Right kidney (tissue), 9 donors: ENCODE data around the gene TAC3.
"Not testable (repeated sequence)": the region's sequence is repeated elsewhere in the genome, so short reads cannot be mapped to it uniquely, and the experiment has no call there.

Experiments
- DNase-seq: peaks from one replicate; pipeline ENCODE4 v3.0.0-alpha.2; 2016
- long read RNA-seq, 8 donors: transcript quantifications; one replicate each; lab custom pipeline, GENCODE V29; 2026

The TAC3 gene
- long read RNA-seq, donor 1, partial matches to known transcripts, result 0 of 3 reads
- long read RNA-seq, donor 1, other reads (novel, unspliced or antisense), result 0 of 3 reads
- long read RNA-seq, donor 2, result 0 reads
- long read RNA-seq, donor 3, result 0 reads
- long read RNA-seq, donor 4, result 0 reads
- long read RNA-seq, donor 5, result 0 reads
- long read RNA-seq, donor 6, result 0 reads
- long read RNA-seq, donor 7, result 0 reads
- long read RNA-seq, donor 8, result 0 reads

DNA sequence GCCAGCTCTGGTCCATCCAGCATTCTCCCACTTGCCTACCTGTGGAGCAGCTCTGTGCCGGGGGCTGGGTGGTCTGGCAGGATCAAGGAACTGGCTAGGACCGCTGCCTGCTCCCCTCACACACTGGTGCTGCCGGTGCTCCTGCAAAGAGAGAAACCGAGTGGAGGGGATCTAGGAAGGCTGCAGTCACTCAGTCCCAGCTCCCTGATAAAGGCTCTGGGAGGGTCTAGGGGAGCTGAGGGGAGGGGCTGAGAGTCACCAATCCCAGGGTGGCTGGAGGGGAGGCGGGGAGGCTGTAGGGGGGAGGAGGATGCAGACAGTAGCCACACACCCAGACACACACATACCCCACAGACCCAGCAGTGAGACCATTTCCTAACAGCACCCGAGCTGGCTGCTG, at the start of gene TAC3:
Gene TAC3, minus strand, starts transcription at position 182 of the 400 bp plus-strand sequence. CDS start 732 bp downstream, outside the sequence.
- no peak for DNase-seq

DNA sequence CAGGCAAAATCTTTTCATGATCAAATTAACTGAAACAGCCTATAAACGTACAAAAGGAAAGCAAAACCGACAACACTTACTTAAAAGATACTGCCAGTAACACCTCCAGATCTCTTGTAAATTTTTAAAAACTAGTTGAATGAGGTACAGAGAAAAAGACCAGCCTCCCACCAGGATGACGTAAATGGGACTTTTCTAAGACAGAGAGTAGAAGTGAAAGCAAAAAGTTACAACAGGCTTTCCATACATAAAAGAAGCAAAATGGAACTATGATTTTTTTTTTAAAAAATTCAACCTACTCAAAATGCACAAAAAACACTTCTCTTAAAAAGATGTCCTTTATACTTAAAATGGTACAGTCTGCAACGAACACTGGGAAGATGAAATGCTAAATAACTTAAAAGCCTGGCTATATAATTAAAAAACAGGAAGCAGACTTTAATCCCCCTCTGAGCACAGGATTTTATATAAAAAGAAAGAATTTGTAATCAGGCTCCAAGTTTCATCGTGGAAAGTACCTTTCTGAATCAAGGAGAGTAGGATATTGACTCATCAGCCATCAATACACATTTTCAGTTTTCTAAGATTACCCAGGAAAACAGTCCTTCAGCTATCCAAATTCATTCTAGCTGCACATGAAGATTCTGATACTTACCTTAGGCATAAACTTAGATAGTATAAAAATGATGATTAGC, 47.8 kb upstream of the TAC3 start:
- no peak for DNase-seq

DNA sequence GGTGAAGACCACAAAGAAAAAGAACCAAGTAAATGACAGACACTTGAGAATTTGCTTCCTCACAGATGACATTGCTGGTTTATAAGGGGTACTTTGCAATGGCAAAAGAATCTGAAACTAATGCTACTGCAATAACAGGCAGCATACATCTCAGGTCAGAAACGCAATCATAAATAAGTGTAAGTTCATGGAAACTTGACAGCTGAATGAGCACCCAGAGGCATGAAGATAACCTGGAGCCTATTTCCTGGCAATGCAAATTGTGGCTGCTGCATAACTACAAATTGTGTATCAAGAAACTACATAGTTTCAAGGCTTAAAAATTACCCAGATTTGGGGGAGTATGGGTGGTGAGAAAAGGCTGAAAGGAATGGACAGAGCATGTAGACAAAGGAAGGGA, 42.1 kb upstream of the TAC3 start:
- no peak for DNase-seq

DNA sequence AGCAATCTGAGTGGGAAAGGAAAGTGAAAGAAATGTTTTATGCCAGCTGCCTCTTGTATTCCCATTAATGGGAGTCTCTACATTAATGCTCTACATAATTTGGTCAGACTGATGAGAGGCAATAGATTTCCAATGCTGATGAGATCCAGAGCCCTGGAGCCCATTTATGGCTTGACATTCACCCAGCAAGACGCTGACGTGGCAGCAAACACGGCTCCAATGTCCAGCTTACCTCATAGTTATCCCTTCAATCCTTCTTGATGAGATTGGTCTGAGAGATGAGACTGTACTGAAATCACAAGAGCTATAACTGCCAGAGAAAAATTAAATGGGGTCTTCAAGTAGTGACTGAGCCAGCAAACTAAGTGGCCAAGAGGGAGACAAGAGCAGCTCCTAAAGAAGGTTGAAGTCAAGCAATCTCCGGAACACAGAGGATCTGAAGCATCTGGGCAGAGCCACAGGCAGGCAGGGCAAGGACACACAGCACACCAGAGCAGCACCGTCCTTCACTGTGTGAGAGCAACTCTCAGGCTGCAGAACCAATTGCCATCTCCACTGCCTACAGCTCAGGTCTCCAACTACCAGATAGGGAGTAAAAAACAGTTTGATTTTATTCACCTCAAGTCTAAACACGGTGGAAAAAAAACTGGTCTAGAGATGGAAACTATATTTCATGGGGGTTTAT, 40.9 kb upstream of the TAC3 start:
- no peak for DNase-seq

DNA sequence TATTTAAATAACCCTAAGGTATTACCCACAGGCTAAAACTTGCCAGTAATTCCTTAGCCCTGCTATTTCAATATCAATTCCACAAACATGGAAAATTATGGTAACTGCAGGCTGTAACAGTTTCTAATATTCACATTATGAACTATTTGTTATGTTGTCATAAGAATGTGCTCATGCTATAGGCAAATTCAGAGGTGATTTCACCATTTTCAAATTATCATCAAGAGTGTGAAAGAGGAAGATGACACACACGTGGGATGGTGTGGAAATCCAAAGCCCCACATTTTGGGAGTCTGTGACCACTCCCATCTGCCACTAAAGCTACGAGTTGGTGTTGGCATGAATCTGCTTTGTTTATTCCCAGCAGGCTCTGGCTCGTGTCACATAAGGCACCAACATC, 39.5 kb upstream of the TAC3 start:
- no peak for DNase-seq

DNA sequence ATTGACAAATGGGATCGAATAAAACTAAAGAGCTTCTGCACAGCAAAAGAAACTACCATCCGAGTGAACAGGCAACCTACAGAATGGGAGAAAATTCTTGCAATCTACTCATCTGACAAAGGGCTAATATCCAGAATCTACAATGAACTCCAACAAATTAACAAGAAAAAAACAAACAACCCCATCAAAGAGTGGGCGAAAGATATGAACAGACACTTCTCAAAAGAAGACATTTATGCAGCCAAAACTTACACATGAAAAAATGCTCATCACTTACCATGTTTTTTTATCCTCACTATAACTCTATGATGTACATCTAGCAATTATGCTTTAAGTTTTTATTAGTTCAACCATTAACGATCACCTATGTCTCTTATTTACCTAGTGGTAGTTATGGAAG, 37.6 kb upstream of the TAC3 start:
- not testable (repeated sequence) for DNase-seq

DNA sequence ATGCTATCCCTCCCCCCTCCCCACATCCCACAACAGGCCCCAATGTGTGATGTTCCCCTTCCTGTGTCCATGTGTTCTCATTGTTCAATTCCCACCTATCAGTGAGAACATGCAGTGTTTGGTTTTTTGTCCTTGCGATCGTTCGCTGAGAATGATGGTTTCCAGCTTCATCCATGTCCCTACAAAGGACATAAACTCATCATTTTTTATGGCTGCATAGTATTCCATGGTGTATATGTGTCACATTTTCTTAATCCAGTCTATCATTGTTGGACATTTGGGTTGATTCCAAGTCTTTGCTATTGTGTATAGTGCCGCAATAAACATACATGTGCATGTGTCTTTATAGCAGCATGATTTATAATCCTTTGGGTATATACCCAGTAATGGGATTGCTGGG, 36.8 kb upstream of the TAC3 start:
- not testable (repeated sequence) for DNase-seq

DNA sequence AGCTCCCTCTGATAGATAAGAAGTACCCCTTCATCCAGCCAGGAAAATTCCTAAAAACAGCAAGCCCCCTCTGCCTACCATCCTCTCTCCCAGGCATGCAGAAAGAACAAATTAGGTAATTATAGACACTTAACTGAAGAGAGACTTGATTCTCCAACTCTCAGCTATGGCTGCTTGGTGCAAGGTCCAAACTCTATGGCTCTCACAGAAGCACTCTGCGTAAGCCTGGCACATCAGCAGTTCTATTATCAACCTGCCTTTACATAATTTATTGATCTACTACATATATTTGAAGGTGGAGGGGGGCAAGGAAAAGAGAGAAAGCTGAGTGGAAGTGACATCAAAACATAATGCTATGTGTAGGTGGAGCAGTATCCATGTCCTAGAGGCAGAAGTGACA, 34.7 kb upstream of the TAC3 start:
- no peak for DNase-seq

DNA sequence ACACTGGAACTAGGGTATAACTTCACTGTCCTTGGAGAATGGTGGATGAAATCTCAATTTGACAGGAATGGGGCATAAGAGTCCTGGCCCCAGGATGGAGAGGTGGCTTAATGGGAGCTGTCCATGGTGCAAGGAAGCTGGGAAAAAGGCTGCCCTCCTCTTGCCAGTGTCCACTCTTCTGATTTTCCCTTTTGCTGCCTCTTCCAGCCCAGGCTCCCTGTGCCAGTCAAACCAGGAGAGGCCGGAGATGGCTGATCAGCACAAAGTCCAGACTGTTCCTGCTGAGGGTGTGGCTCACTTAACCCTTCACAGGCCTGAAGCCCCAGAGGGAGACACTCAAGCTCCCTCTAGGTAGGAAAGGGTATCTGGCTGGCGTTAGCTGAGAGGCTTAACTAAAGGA, 33.6 kb upstream of the TAC3 start, which contains the start of gene MYO1A:
Gene MYO1A, minus strand, starts transcription at position 240 of the 400 bp plus-strand sequence. CDS start 1,806 bp downstream, outside the sequence.
- no peak for DNase-seq

DNA sequence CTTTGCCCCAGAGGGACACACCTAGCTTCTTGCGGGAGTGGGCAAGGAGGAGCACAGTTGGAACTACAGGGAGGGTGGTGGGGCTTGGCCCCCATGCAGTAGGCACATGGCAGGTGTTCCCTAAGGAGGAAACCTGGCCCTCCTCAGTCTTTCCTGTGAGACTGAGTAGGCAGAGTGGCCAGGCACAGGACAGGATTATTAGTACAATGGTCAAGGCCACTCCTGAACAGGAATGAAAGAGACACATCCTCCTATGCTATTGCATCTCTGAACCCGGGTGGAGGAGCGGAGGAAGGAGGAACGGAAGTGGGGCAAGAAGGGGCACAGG, 32.8 kb upstream of the TAC3 start:
- no peak for DNase-seq

DNA sequence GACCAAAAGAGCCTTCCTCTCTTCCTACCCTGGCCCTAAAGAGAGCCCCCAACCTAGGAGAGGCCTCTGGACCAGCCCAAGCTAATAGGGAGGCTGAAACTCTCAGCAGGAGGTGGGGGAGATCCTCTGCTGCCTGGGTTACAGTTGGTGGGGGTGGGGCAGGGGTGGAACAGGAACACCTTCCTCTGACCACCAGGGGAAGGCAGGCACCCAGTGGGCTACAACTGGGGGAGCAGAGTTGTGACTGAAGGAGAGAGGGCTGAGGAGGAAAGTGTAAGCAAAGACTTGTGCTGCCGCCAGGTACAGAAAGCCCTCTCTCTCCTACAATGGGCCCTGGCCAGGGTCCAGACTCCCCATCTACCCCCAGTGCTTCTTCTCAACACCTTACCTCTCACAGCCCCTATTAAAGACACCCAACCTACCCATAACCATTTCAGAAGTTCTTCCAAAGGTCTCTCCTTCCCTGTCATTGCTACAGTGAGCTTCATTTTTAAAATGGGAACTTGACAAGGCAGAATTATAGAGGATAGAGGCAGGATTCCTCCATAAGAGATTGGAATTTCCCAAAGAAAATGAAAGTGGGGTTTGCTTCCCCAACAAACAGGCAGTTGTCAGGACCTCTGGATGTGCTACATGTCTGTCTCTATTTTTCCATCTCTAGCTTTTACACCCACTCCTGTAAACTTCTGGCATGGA, 32.2 kb upstream of the TAC3 start:
- no peak for DNase-seq

DNA sequence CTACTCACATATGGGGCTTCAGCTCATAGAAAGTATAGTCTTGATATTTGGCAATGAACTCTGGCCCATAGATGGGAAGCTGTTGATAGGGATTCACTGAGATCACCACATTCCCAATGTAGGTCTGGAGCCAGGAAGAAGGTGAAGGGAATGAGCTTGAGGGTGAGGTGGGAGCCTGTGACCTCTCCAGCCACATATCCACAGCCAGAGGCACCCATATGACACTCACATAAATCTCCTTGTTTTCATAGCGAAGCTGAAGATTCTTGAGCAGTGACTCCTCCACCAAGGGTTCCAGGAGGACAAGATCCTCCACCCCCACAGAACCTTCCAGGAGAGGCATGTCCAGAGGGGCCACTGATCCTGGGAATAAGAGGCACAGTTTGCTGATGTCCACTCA, 31.7 kb upstream of the TAC3 start:
- no peak for DNase-seq

DNA sequence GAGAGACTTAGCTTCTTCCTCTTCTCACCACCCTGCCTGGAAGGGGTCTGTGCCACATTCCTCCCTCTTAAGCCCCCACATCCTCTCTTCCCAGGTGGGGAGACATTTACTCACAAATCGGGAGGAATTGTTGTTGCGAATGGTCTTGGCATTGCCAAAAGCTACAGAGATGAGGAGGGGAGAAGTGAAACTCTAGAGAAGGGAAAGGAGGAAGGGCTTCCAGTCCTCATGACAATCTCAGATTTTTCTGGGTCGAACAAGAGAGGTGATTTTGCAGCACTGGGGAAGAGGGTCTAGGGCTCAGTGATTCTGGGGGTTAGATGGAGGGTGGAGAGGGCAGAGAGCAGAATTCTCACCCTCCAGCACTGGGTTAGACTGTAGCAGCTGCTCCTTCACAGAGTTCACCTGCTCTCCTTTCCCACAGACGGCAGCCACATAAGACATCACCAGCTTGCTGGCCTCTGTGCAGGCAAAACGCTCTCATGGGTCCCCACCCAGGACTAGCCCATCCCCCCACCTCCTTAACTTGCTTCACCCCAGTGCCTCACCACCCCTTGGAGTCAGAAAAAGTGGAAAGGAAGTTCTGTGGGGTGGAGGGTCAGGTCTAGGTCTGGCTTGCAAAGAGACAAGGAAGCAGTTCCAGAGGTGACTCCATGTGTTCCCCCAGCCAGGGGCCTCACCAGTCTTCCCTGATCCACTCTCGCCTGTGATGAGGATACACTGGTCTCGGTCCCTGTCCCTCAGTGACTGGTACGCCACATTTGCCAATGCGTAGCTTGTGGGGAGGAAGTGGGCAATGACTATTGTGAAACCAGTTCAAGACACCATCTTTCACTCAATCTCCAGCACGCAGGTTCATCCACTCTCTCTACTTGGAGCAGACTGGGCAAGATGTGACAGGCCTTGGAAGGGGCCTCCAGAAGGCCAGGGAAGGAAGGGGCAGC, 30.9 kb upstream of the TAC3 start:
- no peak for DNase-seq

DNA sequence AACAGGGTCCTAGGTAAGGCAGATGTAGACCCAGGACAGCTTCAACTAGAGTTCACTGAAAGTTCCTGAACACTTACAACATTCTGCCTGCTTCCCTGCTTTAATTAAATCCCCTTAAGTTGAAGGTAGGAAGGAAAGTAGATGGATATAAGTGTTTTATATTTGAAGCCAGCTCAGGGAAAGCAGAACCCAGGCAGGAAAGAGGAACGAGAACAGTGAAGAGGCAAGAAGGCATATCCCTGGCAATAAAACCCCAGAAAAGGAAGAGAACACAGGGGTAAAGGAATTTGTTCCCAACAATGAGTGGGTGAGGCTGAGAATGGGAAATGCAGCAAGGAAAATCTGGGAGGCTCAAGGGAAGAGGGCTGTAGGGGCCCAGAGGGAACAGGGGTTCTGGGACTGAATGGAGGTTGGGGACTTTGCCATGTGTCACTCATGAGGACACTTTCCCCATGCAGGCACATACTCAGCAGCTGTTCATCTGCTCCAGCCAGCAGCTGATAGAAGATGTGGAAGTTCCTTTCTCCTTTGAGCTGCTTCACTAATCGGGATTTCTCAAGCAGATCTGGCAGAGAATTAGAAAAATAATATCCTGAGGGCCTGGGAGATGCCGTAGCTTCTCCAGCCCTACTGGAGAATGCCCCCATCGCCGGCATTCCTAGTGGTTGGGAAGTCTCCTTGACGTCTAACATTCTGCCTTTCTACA, 29.9 kb upstream of the TAC3 start:
- no peak for DNase-seq

DNA sequence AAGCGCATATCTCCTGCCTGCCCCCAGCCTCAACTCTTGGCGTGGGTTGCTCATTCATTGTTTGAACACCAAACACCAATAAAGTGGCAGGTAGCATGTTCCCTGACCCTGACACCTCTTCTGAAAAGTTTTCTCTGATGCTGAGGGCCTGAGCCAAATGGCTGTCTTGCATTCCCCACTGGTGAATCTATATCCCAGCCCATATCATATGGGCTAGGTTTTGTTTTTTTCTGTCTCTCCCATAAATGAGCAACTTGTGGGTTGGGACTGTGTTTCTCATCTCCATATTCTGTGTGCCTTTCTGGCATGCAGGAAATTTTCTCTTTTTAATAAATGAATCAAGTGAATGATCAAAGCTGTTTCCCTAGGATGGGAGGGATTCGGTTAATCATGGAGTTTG, 28.6 kb upstream of the TAC3 start:
- no peak for DNase-seq

DNA sequence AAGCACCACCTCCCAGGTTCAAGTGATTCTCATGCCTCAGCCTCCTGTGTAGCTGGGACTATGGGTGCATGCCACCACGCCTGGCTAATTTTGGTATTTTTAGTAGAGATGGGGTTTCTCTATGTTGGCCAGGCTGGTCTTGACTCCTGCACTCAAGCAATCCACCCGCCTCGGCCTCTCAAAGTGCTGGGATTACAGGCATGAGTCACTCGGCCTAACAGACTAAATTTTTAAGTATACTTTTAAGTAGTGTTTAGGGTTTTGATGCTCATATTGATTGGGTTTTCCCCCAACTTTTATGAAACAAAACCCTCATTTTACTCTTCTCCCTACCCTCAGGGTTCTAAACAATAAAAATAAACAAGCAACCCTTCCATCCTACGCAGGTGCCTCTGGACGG, 28.1 kb upstream of the TAC3 start:
- DNase-seq, result no peak

DNA sequence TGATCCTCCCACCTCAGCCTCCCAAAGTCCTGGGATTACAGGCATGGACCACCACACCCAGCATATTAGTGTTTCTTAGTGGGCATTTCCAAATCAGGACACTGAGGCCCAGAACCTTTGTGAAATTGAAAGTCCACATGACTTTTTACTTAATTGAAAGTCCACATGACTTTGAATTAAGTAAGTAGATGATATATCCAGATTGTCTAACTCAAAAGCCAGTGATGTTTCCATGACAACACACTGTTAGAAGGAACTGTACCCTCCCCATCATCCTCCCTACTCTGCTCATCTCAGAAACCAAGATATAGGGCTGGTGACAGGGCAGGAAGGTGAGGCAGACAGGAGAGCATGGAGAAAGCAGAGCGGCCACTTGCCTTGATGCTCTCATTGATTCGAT, 26.4 kb upstream of the TAC3 start:
- no peak for DNase-seq

DNA sequence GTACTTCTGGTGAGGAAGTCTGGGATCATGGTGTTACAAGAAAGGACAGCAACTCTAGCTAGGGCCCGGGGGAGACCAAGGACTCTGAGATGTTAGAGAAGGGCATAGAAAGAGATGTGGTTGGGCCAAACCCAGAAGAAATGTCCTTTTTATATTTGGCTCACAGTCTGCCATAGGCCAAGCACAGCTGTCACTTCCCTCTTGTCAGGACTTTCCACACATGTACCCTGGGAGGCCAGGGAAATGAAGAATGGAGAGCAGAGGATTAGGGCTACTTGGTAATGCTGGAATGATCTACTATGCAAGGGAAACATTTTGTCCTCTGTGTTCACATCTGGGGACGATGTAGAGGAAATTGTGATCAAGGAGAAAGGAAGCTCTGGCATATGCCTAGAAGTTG, 24.4 kb upstream of the TAC3 start:
- no peak for DNase-seq

DNA sequence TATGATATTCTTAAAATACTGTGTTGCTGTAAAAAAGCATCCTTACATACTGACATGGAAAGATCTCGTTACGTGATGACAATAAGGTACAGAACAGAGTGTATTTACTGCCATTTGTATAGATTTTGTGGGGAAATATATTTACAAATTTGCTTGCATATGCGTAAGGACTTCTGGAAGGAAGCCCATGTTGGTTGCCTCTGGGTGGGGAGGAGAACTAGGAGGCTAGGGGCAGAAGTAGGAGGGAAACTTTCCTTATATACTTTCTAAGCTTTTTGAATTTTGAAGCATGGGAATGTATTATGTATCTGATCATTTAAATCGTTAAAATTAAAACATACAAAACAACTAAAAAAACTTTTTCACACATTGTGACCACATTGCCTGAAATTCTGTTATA, 23.9 kb upstream of the TAC3 start:
- DNase-seq, result no peak

DNA sequence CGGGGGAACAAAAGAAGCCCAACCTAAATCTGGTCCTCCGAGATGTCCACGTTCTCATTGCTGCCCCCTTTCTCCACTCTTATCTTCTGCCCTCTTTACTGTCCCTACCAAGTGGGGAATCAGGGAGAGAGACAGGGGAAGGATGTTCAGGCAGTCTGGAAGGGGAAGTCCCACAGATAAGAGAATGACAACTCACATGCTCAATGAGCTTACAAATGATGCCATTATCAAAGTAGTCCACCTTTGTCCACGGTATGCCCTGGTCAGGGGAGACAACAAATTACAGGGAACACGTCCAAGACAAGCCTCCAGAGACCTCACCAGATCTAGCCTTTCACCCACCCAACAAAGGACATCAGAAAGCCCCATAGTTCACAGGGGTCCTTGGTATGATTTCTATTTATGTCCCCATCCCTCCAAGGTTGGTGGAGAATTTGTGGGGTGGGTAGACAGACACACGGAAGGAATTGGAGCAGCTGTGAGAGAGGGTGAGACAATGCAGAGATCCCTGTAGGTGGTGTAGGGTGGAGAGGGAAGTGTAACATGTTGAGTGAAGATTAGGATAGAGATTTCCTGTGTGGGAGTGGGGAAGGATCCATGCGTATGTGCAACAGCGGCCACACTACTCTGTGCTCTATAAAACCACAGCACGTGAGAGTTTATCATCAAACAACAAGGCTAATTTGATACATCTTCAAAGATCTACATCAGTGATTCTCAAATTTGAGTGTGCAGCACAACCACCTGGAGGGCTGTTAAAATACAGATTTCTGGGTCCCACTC, 22.9 kb upstream of the TAC3 start:
- DNase-seq, result no peak

DNA sequence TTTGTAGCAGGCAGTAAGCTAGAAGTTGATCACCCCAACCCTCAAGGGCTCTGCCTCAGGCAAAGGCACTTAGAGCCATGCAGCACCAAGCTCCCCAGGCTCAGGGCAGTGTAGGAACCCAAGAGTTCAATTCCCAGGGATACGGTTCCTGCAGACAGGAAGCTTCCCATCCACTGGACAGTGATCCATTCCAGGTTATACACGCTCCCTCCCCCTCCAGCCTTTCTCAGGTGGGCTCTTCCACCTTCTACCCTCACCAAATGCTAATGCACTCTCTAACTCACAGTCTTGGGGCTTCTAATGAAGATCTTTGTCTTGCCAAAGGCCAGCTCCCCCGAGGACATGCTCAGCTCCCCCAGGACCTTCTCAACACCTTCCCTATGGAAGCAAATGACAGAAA, 20.9 kb upstream of the TAC3 start:
- no peak for DNase-seq
